Spleen (tissue), 11 donors: ENCODE measurements around the gene DDIT4. TPM values are rescaled to one million over a fixed set of nuclear protein-coding genes. Genes with fewer than 3 reads are reported as not detected.

Source experiments
- DNase-seq: peaks from one replicate; pipeline ENCODE4 v3.0.0-alpha.2; 2020
- H3K27ac ChIP-seq, 8 donors: fragments of 200-600 bp; sonication (generic) in 7 of 8; 1 replicate in 4 of 8; 2 replicates in 4 of 8; pipeline versions ENCODE4 v1.5.0 to v1.8.0; 2016 to 2021; ENCODE audit warnings: inconsistent platforms in 4 of 8, mild to moderate bottlenecking in 4 of 8, moderate library complexity in 1 of 8
- H3K27me3 ChIP-seq, 7 donors: fragments of 200-600 bp; sonication (generic) in 6 of 7; replicated peaks in 1 of 7; 1 replicate in 4 of 7; 2 replicates in 3 of 7; pipeline versions ENCODE4 v1.5.0 to v1.8.0; 2016 to 2021; ENCODE audit warnings: inconsistent platforms in 3 of 7, mild to moderate bottlenecking in 1 of 7
- H3K36me3 ChIP-seq, 6 donors: fragments of 200-600 bp; sonication (generic) in 5 of 6; 1 replicate in 4 of 6; 2 replicates in 2 of 6; pipeline versions ENCODE4 v1.5.0 to v1.8.0; 2016 to 2021; ENCODE audit warnings: inconsistent platforms in 2 of 6
- H3K4me1 ChIP-seq, 6 donors: fragments of 200-600 bp; sonication (generic) in 5 of 6; 1 replicate in 3 of 6; 2 replicates in 3 of 6; pipeline versions ENCODE4 v1.5.0 to v1.8.0; 2016 to 2021; ENCODE audit warnings: inconsistent platforms in 3 of 6
- H3K4me3 ChIP-seq, 8 donors: fragments of 200-600 bp; sonication (generic) in 7 of 8; 1 replicate in 4 of 8; 2 replicates in 4 of 8; pipeline versions ENCODE4 v1.5.0 to v1.8.0; 2016 to 2021; ENCODE audit warnings: inconsistent platforms in 4 of 8, mild to moderate bottlenecking in 4 of 8, moderate library complexity in 2 of 8
- H3K9me3 ChIP-seq, 8 donors: fragments of 200-600 bp; sonication (generic) in 7 of 8; 1 replicate in 4 of 8; 2 replicates in 4 of 8; pipeline versions ENCODE4 v1.5.0 to v1.8.0; 2016 to 2021; ENCODE audit warnings: inconsistent platforms in 4 of 8
- CTCF ChIP-seq, 11 experiments: fragments of 200-600 bp in 7 of 11; fragments of 450-650 bp in 4 of 11; sonication (generic) in 4 of 11; IDR thresholded peaks in 8 of 11; conservative IDR thresholded peaks in 3 of 11; 1 replicate in 7 of 11; 2 replicates in 4 of 11; pipeline versions ENCODE4 v1.4.0 to v1.8.0; 2016 to 2021; ENCODE audit warnings: antibody characterized with exemption in 11 of 11, inconsistent platforms in 4 of 11, mild to moderate bottlenecking in 1 of 11
- POLR2A ChIP-seq, 3 donors: fragments of 450-650 bp; IDR thresholded peaks; one replicate each; pipeline ENCODE4 v1.5.1; 2017; ENCODE audit warnings: antibody characterized with exemption in 3 of 3, mild to moderate bottlenecking in 1 of 3
- POLR2AphosphoS5 ChIP-seq, 3 donors: sonication (generic); formaldehyde crosslinking; IDR thresholded peaks; one replicate each; pipeline ENCODE4 v1.5.1; 2017; ENCODE audit warnings: antibody characterized with exemption in 3 of 3
- WGBS, 5 donors: extraction: QIAGEN DNeasy Blood & Tissue Kit in 3 of 5; methylation state at CpG; one replicate each; pipeline versions ENCODE4 v1.1.5 to v1.1.7; 2013 to 2018; 5-methylcytosine and 5-hydroxymethylcytosine counted together
- intact Hi-C: fragments of 100-400 bp; cut with DNase I; formaldehyde crosslinking; loops from one replicate; pipeline ENCODE4 v1.15.0; 2023; ENCODE audit warnings: low total_unique reads
- polyA plus RNA-seq, 3 donors: library from polyadenylated mRNA; stranded (reverse); fragments of 200-250 nt; gene quantifications; one replicate each; pipeline ENCODE4 v1.2.1, GENCODE V29; 2013
- total RNA-seq, 7 donors: library from RNA; depleted of rRNA in 3 of 7; stranded (reverse); fragments of >200 nt in 3 of 7; fragmentation: NEBNext Ultra II Directional in 4 of 7; extraction: Animal tissue kit (Norgen Biotek cat#: 25700) in 4 of 7; gene quantifications; one replicate each; pipeline versions ENCODE4 v1.1.0 to v1.2.1, GENCODE V29; 2016 to 2021
- donor health status: healthy with polysubstance abuse.
- donor health status: DM: no; HTN: no; CAD: no; lungs with moderate emphysema.
- donor health status: DM: no; HTN: no; CAD: no.
- donor health status: Bipolar disorder and iron deficiency.
- donor health status: healthy.
- donor health status: DM: no; HTN: no; CAD: no.
- donor health status: DM: yes; HTN: yes; CAD: no.

DDIT4 gene
- total and polyA plus RNA-seq, 10 donors: 99.3 to 308 (median 228) TPM

- Histone ChIP-seq H3K36me3 (peaks cover 6 to 29% (median 18%) of the 10 kb centered on the region in 6 donors), H3K4me1 (peaks cover 22 to 78% (median 50%) of the 10 kb centered on the region in 6 donors), H3K4me3 (peak overlapping the region; percentile 82 to 98 (median 93)), H3K27ac (peak overlapping the region; percentile 89 to 99 (median 97)), H3K9me3 (no peaks in the 10 kb centered on the region), H3K27me3 (no peaks in the 10 kb centered on the region)
- peak; percentile 91 for DNase-seq
- no peak for TF ChIP-seq CTCF (IDR thresholded peaks at IDR 0.05 in 8 of 11, conservative IDR thresholded peaks at IDR 0.05 in 3 of 11)
- TF ChIP-seq POLR2A (IDR thresholded peaks at IDR 0.05): no peak
- no peak for TF ChIP-seq POLR2AphosphoS5 (IDR thresholded peaks at IDR 0.05)
- intact Hi-C loops: loop anchor here (10.0 kb wide), 1 partner anchor 59 kb away; the partner anchor contains the start of genes ANAPC16 and ASCC1
- 0 to 1% (median 0%) methylated on average over 15 to 40 of the region's 40 CpGs for WGBS, 5 donors
Observed at GRCh38 chr10:72274213-72274729, 547 bp downstream of the DDIT4 start.

- Histone ChIP-seq H3K27ac (peak overlapping the region; percentile 89 to 99 (median 97)), H3K36me3 (peaks cover 6 to 29% (median 18%) of the 10 kb centered on the region in 6 donors), H3K27me3 (no peaks in the 10 kb centered on the region), H3K9me3 (no peaks in the 10 kb centered on the region), H3K4me1 (peaks cover 22 to 72% (median 50%) of the 10 kb centered on the region in 6 donors), H3K4me3 (peak overlapping the region; percentile 82 to 98 (median 93))
- peak; percentile 94 for DNase-seq
- intact Hi-C loops: loop anchor here (10.0 kb wide), 1 partner anchor 60 kb away; the partner anchor contains the start of genes ANAPC16 and ASCC1
- 21 to 41% (median 32%) methylated on average over 16 to 26 of the region's 26 CpGs for WGBS, 5 donors
- TF ChIP-seq POLR2A (IDR thresholded peaks at IDR 0.05) (no peak), POLR2AphosphoS5 (IDR thresholded peaks at IDR 0.05) (peak; percentile 83 to 86 (median 86)), CTCF (IDR thresholded peaks at IDR 0.05 in 8 of 11, conservative IDR thresholded peaks at IDR 0.05 in 3 of 11) (peak; percentile 67 to 89 (median 77))
Observed at GRCh38 chr10:72274730-72275350, 1.1 kb downstream of the DDIT4 start.

- Histone ChIP-seq H3K27ac (peak overlapping the region; percentile 89 to 99 (median 97)), H3K9me3 (no peaks in the 10 kb centered on the region), H3K4me1 (peaks cover 22 to 76% (median 52%) of the 10 kb centered on the region in 6 donors), H3K4me3 (peak overlapping the region; percentile 82 to 98 (median 93)), H3K27me3 (no peaks in the 10 kb centered on the region), H3K36me3 (peaks cover 6 to 29% (median 18%) of the 10 kb centered on the region in 6 donors)
- DNase-seq: no peak
- TF ChIP-seq CTCF (IDR thresholded peaks at IDR 0.05 in 8 of 11, conservative IDR thresholded peaks at IDR 0.05 in 3 of 11) (no peak), POLR2AphosphoS5 (IDR thresholded peaks at IDR 0.05) (peak in 2 of 3 donors; percentile 6 to 48)
- intact Hi-C loops: loop anchor here (10.0 kb wide), 1 partner anchor 61 kb away; the partner anchor contains the start of genes ANAPC16 and ASCC1
- WGBS, 5 donors: 28 to 46% (median 37%) methylated on average over 12 of the region's 12 CpGs
Observed at GRCh38 chr10:72275351-72276012, 1.8 kb downstream of the DDIT4 start.
